ENCODE results near the gene MRPS34.

DNA sequence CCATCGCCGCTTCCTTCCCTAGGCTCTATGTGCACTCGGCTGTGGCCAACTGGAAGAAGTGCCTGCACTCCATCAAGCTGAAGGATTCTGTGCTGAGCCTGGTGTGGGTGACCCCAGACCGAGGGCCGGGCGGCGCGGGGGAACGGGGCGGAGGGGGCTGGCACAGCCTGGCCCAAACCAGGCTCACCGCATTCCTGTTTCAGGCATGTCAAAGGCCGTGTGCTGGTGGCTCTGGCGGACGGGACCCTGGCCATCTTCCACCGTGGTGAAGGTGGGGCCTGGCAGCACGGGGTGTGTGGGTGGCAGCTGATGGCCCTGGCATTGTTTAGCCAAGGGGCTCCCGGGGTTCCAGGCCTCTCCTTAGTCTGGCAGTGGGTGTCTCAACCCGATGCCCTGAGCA, 6.2 kb downstream of the MRPS34 start:
- TF ChIP-seq SMAD5 (IDR thresholded peaks at IDR 0.05; ENCODE audit: low read depth) (no peak), CBX3 (IDR thresholded peaks at IDR 0.05; ENCODE audit: borderline replicate concordance, low read depth) (no peak), HSF1 (IDR thresholded peaks at IDR 0.05; ENCODE audit: low read depth, low read length) (no peak), CTCF (IDR thresholded peaks at IDR 0.05 in 2 of 3, conservative IDR thresholded peaks at IDR 0.05 in 1 of 3; ENCODE audit: control insufficient read depth in 2 of 3, extremely low read depth in 1 of 3, insufficient read depth in 1 of 3, low read depth in 3 of 3, low read length in 3 of 3) (no peak), TCF7 (IDR thresholded peaks at IDR 0.05; ENCODE audit: borderline replicate concordance) (no peak), RAD21 (IDR thresholded peaks at IDR 0.05; ENCODE audit: insufficient read depth, low read depth, low read length) (no peak), SUPT20H (IDR thresholded peaks at IDR 0.05; ENCODE audit: borderline replicate concordance, control insufficient read depth, low read depth, low read length) (no peak), FOS (IDR thresholded peaks at IDR 0.05; ENCODE audit: borderline replicate concordance, extremely low read depth, insufficient read length) (no peak), POLR2A (IDR thresholded peaks at IDR 0.05; ENCODE audit: low read depth, low read length) (no peak; the same call in 1 of the 2 replicates), EZH2 (IDR thresholded peaks at IDR 0.05; ENCODE audit: borderline replicate concordance, control insufficient read depth, low read depth, low read length) (no peak), MXI1 (IDR thresholded peaks at IDR 0.05; ENCODE audit: low read depth, low read length) (no peak)
- TF ChIP-seq, protein P1, sequence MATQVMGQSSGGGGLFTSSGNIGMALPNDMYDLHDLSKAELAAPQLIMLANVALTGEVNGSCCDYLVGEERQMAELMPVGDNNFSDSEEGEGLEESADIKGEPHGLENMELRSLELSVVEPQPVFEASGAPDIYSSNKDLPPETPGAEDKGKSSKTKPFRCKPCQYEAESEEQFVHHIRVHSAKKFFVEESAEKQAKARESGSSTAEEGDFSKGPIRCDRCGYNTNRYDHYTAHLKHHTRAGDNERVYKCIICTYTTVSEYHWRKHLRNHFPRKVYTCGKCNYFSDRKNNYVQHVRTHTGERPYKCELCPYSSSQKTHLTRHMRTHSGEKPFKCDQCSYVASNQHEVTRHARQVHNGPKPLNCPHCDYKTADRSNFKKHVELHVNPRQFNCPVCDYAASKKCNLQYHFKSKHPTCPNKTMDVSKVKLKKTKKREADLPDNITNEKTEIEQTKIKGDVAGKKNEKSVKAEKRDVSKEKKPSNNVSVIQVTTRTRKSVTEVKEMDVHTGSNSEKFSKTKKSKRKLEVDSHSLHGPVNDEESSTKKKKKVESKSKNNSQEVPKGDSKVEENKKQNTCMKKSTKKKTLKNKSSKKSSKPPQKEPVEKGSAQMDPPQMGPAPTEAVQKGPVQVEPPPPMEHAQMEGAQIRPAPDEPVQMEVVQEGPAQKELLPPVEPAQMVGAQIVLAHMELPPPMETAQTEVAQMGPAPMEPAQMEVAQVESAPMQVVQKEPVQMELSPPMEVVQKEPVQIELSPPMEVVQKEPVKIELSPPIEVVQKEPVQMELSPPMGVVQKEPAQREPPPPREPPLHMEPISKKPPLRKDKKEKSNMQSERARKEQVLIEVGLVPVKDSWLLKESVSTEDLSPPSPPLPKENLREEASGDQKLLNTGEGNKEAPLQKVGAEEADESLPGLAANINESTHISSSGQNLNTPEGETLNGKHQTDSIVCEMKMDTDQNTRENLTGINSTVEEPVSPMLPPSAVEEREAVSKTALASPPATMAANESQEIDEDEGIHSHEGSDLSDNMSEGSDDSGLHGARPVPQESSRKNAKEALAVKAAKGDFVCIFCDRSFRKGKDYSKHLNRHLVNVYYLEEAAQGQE (IDR thresholded peaks at IDR 0.05; ENCODE audit: low read depth, low read length) = no peak

All from GM12878 (cell line).